Adrenal gland (tissue), 5 donors: ENCODE measurements around the gene CGB1.
"Not testable (repeated sequence)": the region's sequence is repeated elsewhere in the genome, so short reads cannot be mapped to it uniquely, and the experiment has no call there.

ENCODE experiments used
- POLR2A ChIP-seq, 2 donors: fragments of 450-650 bp; IDR thresholded peaks; one replicate each; pipeline ENCODE4 v1.6.1; 2017; ENCODE audit warnings: antibody characterized with exemption in 2 of 2, mild to moderate bottlenecking in 2 of 2, moderate library complexity in 1 of 2
- TF ChIP-seq, protein P1 (sequence below), 6 experiments: fragments of 450-650 bp in 4 of 6; fragments of 200-600 bp in 2 of 6; sonication (generic) in 1 of 6; IDR thresholded peaks; 1 replicate in 5 of 6; 2 replicates in 1 of 6; pipeline versions ENCODE4 v1.5.1 to v1.8.0; 2016 to 2021; ENCODE audit warnings: antibody characterized with exemption in 6 of 6, mild to moderate bottlenecking in 2 of 6, moderate library complexity in 1 of 6
- donor health status: DM: no; HTN: no; CAD: no.

DNA sequence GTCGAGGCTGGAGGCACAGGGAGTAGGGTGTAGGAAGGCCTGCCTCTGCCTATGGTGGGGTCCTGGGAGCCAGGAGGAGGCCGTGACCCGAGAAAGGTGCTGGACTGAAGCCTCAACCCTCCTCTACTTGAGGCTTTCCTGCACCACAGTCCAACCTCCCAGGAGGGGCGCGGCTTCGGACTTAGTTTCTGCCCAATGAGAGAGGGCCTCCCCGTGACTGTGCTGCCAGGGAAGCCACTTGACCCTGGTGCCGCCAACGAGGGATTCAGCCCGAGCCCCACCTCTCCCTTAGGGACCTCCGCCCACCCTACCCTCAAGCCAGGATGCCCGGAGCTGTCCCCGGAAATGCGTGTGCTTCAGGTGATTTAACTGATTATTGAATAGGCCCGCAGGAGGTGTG lies 12.5 kb downstream of the CGB1 start, which contains the start of gene CGB3:
- TF ChIP-seq, protein P1, sequence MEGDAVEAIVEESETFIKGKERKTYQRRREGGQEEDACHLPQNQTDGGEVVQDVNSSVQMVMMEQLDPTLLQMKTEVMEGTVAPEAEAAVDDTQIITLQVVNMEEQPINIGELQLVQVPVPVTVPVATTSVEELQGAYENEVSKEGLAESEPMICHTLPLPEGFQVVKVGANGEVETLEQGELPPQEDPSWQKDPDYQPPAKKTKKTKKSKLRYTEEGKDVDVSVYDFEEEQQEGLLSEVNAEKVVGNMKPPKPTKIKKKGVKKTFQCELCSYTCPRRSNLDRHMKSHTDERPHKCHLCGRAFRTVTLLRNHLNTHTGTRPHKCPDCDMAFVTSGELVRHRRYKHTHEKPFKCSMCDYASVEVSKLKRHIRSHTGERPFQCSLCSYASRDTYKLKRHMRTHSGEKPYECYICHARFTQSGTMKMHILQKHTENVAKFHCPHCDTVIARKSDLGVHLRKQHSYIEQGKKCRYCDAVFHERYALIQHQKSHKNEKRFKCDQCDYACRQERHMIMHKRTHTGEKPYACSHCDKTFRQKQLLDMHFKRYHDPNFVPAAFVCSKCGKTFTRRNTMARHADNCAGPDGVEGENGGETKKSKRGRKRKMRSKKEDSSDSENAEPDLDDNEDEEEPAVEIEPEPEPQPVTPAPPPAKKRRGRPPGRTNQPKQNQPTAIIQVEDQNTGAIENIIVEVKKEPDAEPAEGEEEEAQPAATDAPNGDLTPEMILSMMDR (IDR thresholded peaks at IDR 0.05): not testable (repeated sequence)
- TF ChIP-seq POLR2A (IDR thresholded peaks at IDR 0.05): not testable (repeated sequence)
